Endothelial cell of umbilical vein (primary cell): Measurements from ENCODE around the gene PLXNB2.

Source experiments
- CTCF ChIP-seq, 2 donors: IDR thresholded peaks; 1 replicate in 1 of 2; 2 replicates in 1 of 2; pipeline ENCODE4 v1.5.1; 2011; ENCODE audit warnings: low read length in 2 of 2, mild to moderate bottlenecking in 2 of 2, moderate library complexity in 2 of 2, control low read depth in 1 of 2, inconsistent platforms in 1 of 2, low read depth in 1 of 2; ENCODE audit not compliant: insufficient read depth in 1 of 2; ENCODE audit errors: extremely low read depth in 1 of 2
- EZH2 ChIP-seq: IDR thresholded peaks from 2 replicates; pipeline ENCODE4 v1.6.1; 2012; ENCODE audit warnings: borderline replicate concordance, low read depth, mild to moderate bottlenecking, moderate library complexity, low read length, inconsistent platforms; ENCODE audit not compliant: severe bottlenecking
- FOS ChIP-seq: IDR thresholded peaks from 2 replicates; pipeline ENCODE4 v1.6.1; 2011; ENCODE audit warnings: mild to moderate bottlenecking, low read length, moderate library complexity, borderline replicate concordance; ENCODE audit not compliant: insufficient read depth
- GATA2 ChIP-seq: IDR thresholded peaks from 2 replicates; pipeline ENCODE4 v1.7.0; 2011; ENCODE audit warnings: low read depth, mild to moderate bottlenecking, moderate library complexity, mixed read lengths, low read length; ENCODE audit not compliant: insufficient read length, insufficient read depth
- JUN ChIP-seq: IDR thresholded peaks from 2 replicates; pipeline ENCODE4 v1.6.1; 2011; ENCODE audit warnings: borderline replicate concordance, low read depth; ENCODE audit not compliant: insufficient read length, insufficient read depth
- MAX ChIP-seq: IDR thresholded peaks from 2 replicates; pipeline ENCODE4 v1.6.1; 2011; ENCODE audit not compliant: insufficient read depth, insufficient read length
- POLR2A ChIP-seq: IDR thresholded peaks from 2 replicates; pipeline ENCODE4 v1.6.1; 2012; ENCODE audit warnings: low read depth, mild to moderate bottlenecking, control low read depth, low read length

GRCh38 chr22:50229370-50229769 is 78.1 kb downstream of the PLXNB2 start:
- TF ChIP-seq CTCF (IDR thresholded peaks at IDR 0.05; ENCODE audit: extremely low read depth in 1 of 2, insufficient read depth in 1 of 2, low read depth in 1 of 2, low read length in 2 of 2) (no peak), POLR2A (no peak), FOS (no peak), EZH2 (no peak), GATA2 (no peak), JUN (no peak), MAX (no peak)
